UCSD-AML1 (cell line): Measurements from ENCODE around the gene JAKMIP2.

Experiments used
- DNase-seq: peaks from one replicate; lab custom pipeline; 2025; ENCODE audit not compliant: unreplicated experiment; lab: John Stamatoyannopoulos, UW

JAKMIP2 gene

DNA sequence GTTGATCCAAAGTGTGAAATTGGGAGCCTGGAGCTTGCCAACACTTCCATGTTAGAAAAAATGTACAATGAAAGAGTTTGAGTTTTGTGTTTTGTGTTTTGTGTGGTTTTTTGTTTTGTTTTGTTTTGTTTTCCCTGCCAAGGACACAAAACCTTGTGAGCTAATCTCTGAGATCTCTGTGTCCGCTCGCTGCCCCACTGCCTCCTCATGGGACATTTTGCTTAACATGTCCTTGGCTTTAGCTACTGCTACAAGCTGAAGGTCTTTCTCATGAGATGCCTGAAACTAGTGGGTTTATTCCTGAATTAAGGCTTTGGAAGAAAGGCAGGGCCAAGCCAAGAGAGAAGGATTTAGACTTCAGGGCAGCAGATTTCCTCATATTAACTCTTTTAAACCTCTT, 7.3 kb upstream of the JAKMIP2 start:
- no peak for DNase-seq

DNA sequence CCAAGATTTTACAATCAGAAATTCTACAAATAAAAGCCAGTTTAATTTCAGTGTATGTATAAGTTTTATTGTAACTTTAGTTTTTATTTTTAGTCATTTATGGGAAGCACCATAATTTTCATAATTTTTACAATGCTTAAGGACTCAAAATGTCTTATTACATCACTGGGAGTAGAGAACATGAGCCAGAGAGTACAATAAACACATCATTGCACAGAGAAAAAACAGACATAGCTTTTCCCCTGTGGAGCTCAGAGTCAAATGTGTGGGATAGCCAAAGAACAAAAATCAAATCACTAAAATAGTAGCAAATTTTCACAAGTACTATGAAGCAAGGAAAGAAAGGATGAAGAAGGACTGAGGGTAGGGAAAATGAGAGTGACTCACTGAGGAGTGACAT, 5.5 kb upstream of the JAKMIP2 start:
- no peak for DNase-seq

- DNase-seq = no peak
These were observed 3.6 kb upstream of the JAKMIP2 start for GRCh38 chr5:147786142-147786541.

DNA sequence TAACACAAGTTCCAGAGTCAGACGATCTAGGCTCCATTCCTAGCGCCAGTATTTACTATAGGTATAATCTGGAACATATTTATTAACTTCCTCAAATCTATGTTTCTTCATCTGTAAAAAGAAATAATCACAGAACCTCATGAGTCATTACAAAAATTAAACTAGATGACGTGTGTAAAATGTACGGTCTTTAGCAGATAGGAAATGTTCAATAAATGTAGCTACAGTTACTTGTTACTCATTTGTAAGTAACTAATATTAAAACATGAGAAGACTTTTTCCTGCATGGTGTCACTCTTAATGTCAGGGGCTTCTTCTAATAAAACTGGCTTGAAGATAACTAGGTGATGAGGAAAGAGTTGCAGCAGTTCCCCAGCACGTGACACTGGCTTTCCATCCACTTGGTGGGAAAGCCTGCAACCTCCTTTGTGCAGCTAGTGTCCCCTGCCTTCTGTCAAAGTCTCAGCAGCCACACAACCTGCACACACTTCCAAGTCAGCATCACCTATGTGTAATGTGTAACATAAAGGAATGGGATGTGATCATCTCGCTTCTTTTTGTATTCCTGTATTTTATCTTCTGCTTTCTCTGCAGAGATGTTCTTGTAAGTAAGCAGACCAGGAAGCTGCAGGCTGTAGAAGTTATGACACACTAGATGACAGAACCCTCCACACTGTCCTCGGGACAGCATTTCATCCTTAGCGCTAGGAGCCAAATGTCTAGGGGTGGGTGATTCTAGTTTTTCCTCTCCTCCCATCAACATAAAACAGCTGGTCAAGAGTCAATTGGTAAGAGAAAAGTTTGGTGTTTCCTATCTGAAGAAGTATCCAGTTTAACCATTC, 1.8 kb upstream of the JAKMIP2 start:
- DNase-seq = no peak

DNA sequence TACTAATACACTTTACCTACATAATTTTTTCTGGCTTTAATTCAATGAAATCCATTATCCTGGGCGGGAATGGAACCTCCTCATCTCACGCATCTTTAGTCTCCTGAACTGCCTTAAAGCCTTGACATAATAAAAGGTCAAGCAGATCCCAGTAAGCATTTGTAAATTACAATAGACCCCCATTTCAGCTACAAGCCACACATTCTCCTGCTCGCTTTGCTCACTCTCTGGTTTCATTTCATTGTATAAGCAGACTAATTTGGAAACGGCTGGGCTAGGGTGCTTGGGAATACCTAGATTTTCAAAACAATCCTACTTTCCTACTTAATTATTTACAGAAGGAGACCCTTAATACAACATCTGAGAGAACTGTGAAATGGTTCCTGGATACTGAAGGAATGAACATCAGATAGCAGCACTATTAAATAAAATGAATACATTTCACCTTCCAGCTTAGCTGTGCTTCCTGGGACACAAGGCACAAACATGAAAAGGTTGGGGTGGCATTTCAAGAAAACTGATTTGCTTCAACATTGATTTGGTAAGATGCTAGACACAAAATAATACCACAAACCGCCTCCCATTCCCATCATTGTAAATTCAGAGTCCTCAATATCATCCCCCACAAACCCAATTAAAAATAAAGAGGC, 1.5 kb downstream of the JAKMIP2 start:
- DNase-seq = no peak

- no peak for DNase-seq
These were observed 2.8 kb downstream of the JAKMIP2 start for GRCh38 chr5:147779694-147780093.

- no peak for DNase-seq
These were observed 5.5 kb downstream of the JAKMIP2 start for GRCh38 chr5:147776989-147777388.

- no peak for DNase-seq
These were observed 8.9 kb downstream of the JAKMIP2 start for GRCh38 chr5:147773587-147773986.

GRCh38 chr5:147773139-147773538, 9.4 kb downstream of the JAKMIP2 start:
- no peak for DNase-seq

DNA sequence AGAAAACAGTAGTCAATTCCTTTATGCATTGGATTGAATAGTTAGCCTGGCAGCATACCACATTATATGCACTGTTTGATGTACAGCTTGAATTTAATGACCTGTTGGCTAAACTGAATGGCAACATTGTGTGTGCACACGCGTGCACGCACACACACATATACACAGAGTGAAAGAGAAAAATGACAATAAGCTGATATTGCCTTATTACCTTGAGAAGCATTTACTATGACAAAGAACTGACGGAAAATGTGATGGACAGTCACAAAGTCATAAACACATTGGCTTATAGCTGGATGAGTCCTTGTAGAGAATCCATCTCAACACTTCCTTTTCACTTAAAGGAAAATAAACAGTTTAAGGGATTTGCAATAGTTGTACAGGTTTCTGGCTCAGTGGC, 15.5 kb downstream of the JAKMIP2 start:
- no peak for DNase-seq

- no peak for DNase-seq
These were observed 18.6 kb downstream of the JAKMIP2 start for GRCh38 chr5:147763791-147764525.

DNA sequence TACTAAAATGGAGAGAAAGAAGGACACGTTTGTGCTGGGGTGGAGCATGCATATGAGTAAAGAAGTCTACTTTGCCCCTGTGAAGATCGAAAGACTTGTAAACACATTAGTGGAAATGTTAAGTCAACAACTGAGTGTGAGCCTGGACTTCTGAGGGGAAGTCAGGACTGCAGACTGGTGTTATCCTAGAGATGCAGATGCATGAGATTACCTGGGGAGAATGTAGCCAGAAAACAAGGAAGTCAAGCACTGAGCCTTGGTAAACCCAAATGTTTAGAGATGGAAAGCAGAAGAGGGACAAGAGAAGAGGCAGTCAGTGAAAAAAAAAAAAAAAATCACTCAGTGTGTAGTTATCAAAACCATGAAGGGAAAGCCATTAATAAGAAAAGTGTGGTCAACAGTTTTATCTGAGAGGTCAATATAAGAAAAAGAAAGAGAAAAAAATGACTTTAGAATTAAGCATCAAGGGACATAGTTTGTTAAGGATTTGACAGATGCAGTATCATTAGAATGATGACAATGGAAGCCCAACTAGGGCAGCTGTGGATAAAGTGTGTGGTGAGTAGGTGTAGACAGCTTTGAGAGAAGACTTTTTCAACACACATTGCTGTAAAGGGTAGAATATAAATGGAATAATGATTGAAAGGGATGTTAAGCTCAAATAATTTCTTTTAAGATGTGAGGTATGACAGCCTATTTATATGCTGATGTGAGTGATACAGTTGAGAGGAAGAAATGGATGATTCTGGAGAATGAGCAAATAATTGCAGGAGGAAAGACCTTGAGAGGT, 22.2 kb downstream of the JAKMIP2 start:
- DNase-seq = no peak

GRCh38 chr5:147759441-147759840, 23.1 kb downstream of the JAKMIP2 start:
- DNase-seq = no peak

DNA sequence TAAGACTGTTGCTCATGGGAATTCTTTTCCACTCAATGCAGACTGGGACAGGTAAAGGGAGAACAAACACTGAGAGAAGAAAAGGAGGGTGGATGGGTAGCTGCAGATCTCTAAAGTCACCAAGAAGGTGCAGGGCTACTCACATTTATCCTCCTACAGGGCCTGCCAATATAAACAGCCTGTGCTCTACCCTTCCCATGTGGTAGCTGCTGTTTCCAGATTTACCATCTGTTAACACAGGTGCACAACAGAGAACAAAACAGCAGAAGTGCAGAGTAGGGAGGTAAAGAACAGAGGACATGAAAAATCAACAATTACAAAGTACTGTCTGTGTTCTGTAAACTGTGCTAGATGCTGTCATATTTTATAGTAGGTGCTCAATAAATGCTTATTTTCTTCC, 26.0 kb downstream of the JAKMIP2 start:
- no peak for DNase-seq

- DNase-seq = no peak
These were observed 28.0 kb downstream of the JAKMIP2 start for GRCh38 chr5:147754372-147755122.

DNA sequence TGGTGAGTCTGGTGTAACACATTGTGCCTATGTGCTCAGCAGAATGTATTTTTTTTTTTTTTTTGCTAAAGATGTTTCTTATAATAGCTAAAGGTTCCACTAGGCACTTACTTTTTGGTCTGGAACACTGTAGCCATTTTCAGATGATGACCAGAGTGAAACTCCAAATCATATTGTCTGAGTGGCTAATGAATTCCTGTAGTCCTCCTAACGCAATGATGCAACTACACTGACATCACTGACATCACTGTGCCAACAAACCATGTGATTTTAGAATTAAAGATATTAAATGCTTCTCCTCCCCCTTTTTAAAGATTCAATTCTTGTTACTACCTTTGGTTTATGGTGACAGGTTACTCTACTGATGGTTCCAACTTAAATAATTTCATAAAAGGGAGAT, 28.8 kb downstream of the JAKMIP2 start:
- DNase-seq = no peak

- no peak for DNase-seq
These were observed 29.8 kb downstream of the JAKMIP2 start for GRCh38 chr5:147752666-147753290.

DNA sequence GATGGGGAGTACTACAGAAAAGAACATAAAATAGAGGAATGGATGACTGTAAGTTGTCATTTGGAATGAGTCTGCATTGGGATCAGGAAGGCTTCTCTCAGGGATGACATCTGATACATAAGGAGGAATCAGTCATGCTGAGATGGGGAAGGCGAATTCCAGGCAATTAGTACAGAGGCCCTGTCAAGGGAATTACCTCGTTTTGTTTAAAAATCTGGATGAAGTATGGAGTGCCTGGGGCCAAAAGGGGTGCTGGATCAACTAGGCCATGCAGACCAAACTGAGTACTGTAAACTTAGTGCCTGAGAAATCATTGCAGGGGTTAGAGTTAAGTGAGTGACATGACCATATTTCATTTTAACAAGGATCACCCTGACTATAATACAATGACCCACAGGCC, 30.5 kb downstream of the JAKMIP2 start:
- DNase-seq = no peak

DNA sequence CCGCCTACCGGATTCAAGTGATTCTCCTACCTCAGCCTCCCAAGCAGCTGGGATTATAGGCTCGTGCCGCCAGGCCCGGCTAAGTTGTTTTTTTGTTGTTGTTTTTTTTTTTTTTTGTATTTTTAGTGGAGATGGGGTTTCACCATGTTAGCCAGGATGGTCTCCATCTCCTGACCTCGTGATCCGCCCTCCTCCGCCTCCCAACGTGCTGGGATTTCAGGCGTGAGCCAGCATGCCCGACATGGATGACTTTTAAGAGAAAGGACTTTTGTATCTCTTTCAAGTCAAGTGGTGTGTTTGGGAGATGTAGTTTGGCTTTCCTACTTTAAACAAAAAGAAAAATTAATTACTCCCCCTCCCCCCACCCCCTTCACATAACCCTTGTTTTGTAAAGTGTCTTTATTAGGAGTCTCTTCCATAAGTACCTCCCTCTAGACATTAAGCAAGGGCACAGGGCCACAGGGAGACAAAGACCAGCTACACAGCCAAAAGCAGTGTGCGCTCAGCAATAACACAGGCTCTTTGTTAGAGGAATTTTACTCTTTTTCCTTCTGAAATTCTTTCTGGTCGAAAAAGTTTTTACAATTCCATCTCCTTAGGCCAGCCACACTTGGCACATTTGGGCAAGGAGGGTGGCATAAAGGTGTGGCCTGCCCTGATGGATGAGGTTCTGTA, 31.2 kb downstream of the JAKMIP2 start:
- DNase-seq = no peak
